Mucosa of stomach (tissue), 1 donor: ENCODE results near the gene CD7.
"Not testable (repeated sequence)": the region's sequence is repeated elsewhere in the genome, so short reads cannot be mapped to it uniquely, and the experiment has no call there.

Experiments used
- H3K27me3 ChIP-seq: one replicate; pipeline ENCODE4 v1.7.0; 2013; ENCODE audit warnings: mild to moderate bottlenecking, low read length; ENCODE audit not compliant: control insufficient read depth, insufficient read depth
- H3K36me3 ChIP-seq: one replicate; pipeline ENCODE4 v1.7.0; 2013; ENCODE audit warnings: low read length; ENCODE audit not compliant: control insufficient read depth, insufficient read depth
- H3K4me1 ChIP-seq: one replicate; pipeline ENCODE4 v1.7.0; 2013; ENCODE audit warnings: mild to moderate bottlenecking, low read length; ENCODE audit not compliant: control insufficient read depth, insufficient read depth
- H3K4me3 ChIP-seq: one replicate; pipeline ENCODE4 v1.7.0; 2013; ENCODE audit warnings: low read length
- H3K9ac ChIP-seq: one replicate; pipeline ENCODE4 v1.7.0; 2013; ENCODE audit warnings: mild to moderate bottlenecking, low read length, moderate library complexity
- H3K9me3 ChIP-seq: one replicate; pipeline ENCODE4 v1.7.0; 2013; ENCODE audit warnings: mild to moderate bottlenecking, low read length, moderate library complexity; ENCODE audit not compliant: control insufficient read depth
- donor health status: Pancreatic carcinoma.

Gene CD7

DNA sequence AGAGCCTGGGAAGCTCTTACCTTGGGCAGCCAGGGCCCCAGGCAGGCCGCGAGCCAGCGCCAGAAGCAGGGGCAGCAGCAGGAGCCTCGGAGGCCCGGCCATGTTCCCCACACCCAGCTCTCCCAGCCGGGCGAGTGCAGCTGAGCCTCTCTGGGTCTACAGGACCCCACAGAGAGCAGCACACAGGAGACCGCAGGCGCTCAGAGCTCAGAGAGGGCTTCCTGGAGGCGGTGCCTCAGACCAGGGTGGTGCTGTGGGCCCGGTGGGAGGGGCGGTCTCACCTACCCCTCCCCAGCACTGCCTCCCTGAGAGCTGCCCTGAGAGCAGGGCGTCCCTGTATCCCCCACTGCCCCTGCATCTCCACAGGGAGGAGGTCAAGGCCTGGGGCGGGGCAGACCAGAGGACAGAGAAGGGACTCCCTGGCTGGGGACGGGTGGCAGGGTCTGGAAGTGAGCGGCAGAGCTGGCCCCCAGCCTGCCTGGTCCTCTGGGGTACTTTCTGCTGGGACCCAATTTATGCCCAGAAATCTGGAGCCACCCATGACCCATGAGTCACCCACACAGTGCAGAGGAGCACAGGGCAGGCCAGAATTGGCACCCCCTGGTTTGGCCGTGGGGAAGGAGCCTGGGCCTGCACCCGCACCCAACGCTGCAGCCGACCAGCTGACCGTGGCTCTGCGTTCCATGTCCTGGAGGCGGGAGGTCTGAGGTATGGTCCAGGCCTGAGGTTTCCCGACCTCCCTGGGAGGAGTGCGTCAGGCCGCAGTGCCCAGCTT, at the start of gene CD7:
TSS of gene CD7 (minus strand) at position 215 of the 775 bp plus-strand sequence. CDS start at position 102, 113 bp downstream.
- Histone ChIP-seq H3K4me3 (no peak within 1 kb of the TSS), H3K9me3 (no peaks in the 10 kb centered on the region), H3K9ac (no peak within 1 kb of the TSS), H3K27me3 (peaks cover 28% of the 10 kb centered on the region), H3K36me3 (no peaks in the 10 kb centered on the region), H3K4me1 (peaks cover 21% of the 10 kb centered on the region)

- Histone ChIP-seq H3K9me3 (no peaks in the 10 kb centered on the region), H3K36me3 (no peaks in the 10 kb centered on the region), H3K9ac (no peak overlapping the region), H3K4me3 (no peak overlapping the region), H3K4me1 (peaks cover 14% of the 10 kb centered on the region), H3K27me3 (peaks cover 24% of the 10 kb centered on the region)
Observed at GRCh38 chr17:82366749-82367148, 49.3 kb upstream of the CD7 start.

GRCh38 chr17:82365606-82366295, 48.3 kb upstream of the CD7 start:
- Histone ChIP-seq H3K4me1 (peaks cover 6% of the 10 kb centered on the region), H3K27me3 (peaks cover 14% of the 10 kb centered on the region), H3K9ac (no peak overlapping the region), H3K36me3 (no peaks in the 10 kb centered on the region), H3K9me3 (no peaks in the 10 kb centered on the region), H3K4me3 (no peak overlapping the region)

GRCh38 chr17:82361885-82362633, 44.7 kb upstream of the CD7 start:
- H3K4me1 ChIP-seq = no peaks in the 10 kb centered on the region
- no peak overlapping the region for H3K4me3 ChIP-seq
- no peaks in the 10 kb centered on the region for H3K36me3 ChIP-seq
- H3K9me3 ChIP-seq = no peaks in the 10 kb centered on the region
- peaks cover 18% of the 10 kb centered on the region for H3K27me3 ChIP-seq
- no peak overlapping the region for H3K9ac ChIP-seq

DNA sequence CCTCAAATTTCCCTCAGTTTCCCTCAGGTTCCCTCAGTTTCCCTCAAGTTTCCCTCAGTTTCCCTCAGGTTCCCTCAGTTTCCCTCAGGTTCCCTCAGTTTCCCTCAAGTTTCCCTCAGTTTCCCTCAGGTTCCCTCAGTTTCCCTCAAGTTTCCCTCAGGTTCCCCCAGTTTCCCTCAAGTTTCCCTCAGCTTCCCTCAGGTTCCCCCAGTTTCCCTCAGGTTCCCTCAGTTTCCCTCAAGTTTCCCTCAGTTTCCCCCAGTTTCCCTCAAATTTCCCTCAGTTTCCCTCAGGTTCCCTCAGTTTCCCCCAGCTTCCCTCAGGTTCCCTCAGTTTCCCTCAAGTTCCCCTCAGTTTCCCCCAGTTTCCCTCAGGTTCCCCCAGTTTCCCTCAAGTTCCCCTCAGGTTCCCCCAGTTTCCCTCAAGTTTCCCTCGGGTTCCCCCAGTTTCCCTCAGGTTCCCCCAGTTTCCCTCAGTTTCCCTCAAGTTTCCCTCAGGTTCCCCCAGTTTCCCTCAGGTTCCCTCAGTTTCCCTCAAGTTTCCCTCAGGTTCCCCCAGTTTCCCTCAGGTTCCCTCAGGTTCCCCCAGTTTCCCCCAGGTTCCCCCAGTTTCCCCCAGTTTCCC, 42.2 kb upstream of the CD7 start:
- H3K9ac ChIP-seq, H3K9me3 ChIP-seq, H3K36me3 ChIP-seq, H3K4me3 ChIP-seq: not testable (repeated sequence)
- Histone ChIP-seq H3K4me1 (peaks cover 20% of the 10 kb centered on the region), H3K27me3 (peaks cover 24% of the 10 kb centered on the region)

DNA sequence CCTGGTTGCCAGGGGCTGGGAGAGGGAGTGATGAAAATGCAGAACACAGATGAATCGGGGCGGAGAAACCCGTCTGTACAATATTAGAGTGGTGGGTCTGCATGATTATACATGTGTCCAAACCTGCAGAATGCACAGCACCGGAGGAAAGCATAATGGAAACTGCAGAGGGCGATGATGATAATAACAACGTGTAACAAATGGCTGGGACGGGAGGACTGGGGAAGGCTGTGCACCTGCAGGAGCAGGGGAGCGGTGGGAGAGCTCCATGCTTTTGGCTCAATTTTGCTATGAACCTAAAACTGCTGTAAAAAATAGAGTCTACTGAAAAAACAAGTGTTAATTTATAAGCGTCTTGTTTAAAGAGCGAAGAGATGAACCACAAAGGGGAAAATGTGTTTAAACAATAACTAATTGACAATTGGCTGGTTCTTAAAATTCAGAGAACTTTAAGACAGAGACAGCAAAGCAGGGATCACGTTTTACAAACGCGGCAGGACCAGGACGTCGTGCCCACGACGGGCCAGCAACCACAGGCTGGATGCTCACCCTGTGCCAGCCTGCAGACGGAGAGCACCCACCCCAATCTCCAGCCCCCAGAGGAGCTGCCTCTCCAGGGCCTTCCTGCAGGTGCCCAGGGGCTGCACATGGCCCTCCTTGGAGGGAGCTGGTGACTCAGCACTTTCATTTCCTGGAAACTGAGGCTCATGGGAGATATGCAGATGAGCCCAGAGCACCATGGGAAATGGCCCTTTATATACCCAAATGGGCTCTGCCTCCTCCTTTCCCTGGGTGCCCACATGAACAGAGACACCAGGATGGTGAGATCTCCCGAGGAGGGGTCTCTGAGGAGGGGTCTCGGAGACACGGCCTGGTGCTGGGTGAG, 41.3 kb upstream of the CD7 start, which contains the start of gene TEX19:
TSS of gene TEX19 (plus strand) at position 783 of the 886 bp plus-strand sequence. CDS start 2,904 bp downstream, outside the sequence.
- no peak within 1 kb of the TSS for H3K4me3 ChIP-seq
- H3K4me1 ChIP-seq = peaks cover 20% of the 10 kb centered on the region
- H3K27me3 ChIP-seq = peaks cover 24% of the 10 kb centered on the region
- H3K36me3 ChIP-seq = no peaks in the 10 kb centered on the region
- no peak within 1 kb of the TSS for H3K9ac ChIP-seq
- H3K9me3 ChIP-seq = no peaks in the 10 kb centered on the region

DNA sequence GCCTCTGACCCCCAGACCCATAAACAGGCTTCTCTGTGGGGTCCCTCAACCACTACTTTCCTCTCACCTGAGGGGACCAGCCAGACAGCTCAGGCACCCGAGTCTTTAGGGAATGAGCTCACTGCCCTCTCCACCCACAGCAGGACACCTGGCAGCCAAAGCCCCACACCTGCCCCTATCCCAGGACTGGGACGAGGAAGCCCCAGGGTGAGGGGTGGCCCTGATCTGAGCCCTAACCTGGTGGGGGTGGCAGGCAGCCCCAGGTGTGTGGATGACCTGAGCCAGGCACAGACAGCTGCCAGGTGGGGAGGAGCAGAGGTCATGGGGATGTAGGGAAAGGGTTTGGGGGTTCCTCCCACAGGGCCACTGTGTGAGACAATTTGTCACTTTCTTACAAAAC, 40.0 kb upstream of the CD7 start:
- peaks cover 20% of the 10 kb centered on the region for H3K4me1 ChIP-seq
- no peaks in the 10 kb centered on the region for H3K9me3 ChIP-seq
- H3K4me3 ChIP-seq = no peak overlapping the region
- no peak overlapping the region for H3K9ac ChIP-seq
- peaks cover 24% of the 10 kb centered on the region for H3K27me3 ChIP-seq
- no peaks in the 10 kb centered on the region for H3K36me3 ChIP-seq

DNA sequence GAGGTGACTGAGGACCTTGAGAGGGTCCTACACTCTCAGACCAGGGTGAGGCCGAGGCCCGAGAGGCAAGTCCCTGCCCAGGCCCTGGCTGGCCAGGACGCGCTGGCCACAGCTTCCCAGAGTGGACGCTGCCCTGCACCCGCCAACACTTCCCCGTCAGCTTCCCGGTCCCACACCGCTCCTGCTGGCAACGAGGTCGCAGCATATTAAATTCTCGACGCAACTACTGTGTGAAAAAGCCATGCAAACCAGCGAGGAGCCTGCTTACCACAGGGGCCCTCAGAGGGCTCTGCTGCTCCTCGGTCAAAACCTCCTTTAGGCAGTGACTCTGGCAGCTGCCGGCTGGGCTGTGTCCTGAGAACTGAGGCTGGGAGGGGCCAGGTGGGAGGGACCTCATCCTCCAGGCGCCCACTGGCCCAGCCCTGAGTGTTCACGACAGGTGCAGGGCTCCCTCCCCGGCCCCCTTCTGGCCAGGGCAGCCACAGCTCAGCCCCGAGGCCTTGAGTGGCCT, 39.5 kb upstream of the CD7 start:
- Histone ChIP-seq H3K4me1 (peaks cover 23% of the 10 kb centered on the region), H3K36me3 (no peaks in the 10 kb centered on the region), H3K9me3 (no peaks in the 10 kb centered on the region), H3K9ac (no peak overlapping the region), H3K4me3 (no peak overlapping the region), H3K27me3 (peaks cover 24% of the 10 kb centered on the region)

- no peak overlapping the region for H3K4me3 ChIP-seq
- H3K9ac ChIP-seq = no peak overlapping the region
- no peaks in the 10 kb centered on the region for H3K36me3 ChIP-seq
- no peaks in the 10 kb centered on the region for H3K9me3 ChIP-seq
- peaks cover 24% of the 10 kb centered on the region for H3K27me3 ChIP-seq
- H3K4me1 ChIP-seq = peaks cover 27% of the 10 kb centered on the region
Observed at GRCh38 chr17:82355770-82356427, 38.5 kb upstream of the CD7 start.

- H3K27me3 ChIP-seq = peaks cover 24% of the 10 kb centered on the region
- H3K9ac ChIP-seq = no peak overlapping the region
- H3K4me1 ChIP-seq = peaks cover 27% of the 10 kb centered on the region
- no peaks in the 10 kb centered on the region for H3K9me3 ChIP-seq
- H3K36me3 ChIP-seq = no peaks in the 10 kb centered on the region
- H3K4me3 ChIP-seq = no peak overlapping the region
Observed at GRCh38 chr17:82354804-82355308, 37.4 kb upstream of the CD7 start.
